NK-92 (cell line): ENCODE results near the gene SPEM3.

ENCODE experiments used
- DNase-seq: peaks from one replicate; lab custom pipeline; 2025; ENCODE audit not compliant: unreplicated experiment; lab: John Stamatoyannopoulos, UW

SPEM3 gene

GRCh38 chr17:7440113-7440833 lies 11.6 kb downstream of the SPEM3 start:
- no peak for DNase-seq

GRCh38 chr17:7440834-7441195 lies 12.2 kb downstream of the SPEM3 start:
- DNase-seq = no peak

GRCh38 chr17:7441266-7441665 lies 12.6 kb downstream of the SPEM3 start:
- no peak for DNase-seq

- no peak for DNase-seq
Observed at GRCh38 chr17:7442142-7442541, 13.5 kb downstream of the SPEM3 start.

GRCh38 chr17:7443499-7444485 lies 15.1 kb downstream of the SPEM3 start:
- no peak for DNase-seq

- DNase-seq = no peak
Observed at GRCh38 chr17:7444682-7445618, 16.3 kb downstream of the SPEM3 start, which contains the start of gene CHRNB1. Gene CHRNB1 (plus strand): TSS chr17:7445061. CDS start chr17:7445128, 67 bp downstream.

- DNase-seq = no peak
Observed at GRCh38 chr17:7445619-7445968, 16.9 kb downstream of the SPEM3 start.

GRCh38 chr17:7448461-7448860 lies 19.8 kb downstream of the SPEM3 start:
- no peak for DNase-seq

GRCh38 chr17:7459961-7460545 lies 31.4 kb downstream of the SPEM3 start:
- no peak for DNase-seq

GRCh38 chr17:7460850-7461660 lies 32.4 kb downstream of the SPEM3 start:
- no peak for DNase-seq

- no peak for DNase-seq
Observed at GRCh38 chr17:7462474-7463371, 34.1 kb downstream of the SPEM3 start.

GRCh38 chr17:7463372-7463846 lies 34.8 kb downstream of the SPEM3 start:
- DNase-seq = no peak

- no peak for DNase-seq
Observed at GRCh38 chr17:7464081-7464480, 35.4 kb downstream of the SPEM3 start.

GRCh38 chr17:7465597-7466275 lies 37.1 kb downstream of the SPEM3 start:
- DNase-seq = no peak

- no peak for DNase-seq
Observed at GRCh38 chr17:7466318-7466638, 37.6 kb downstream of the SPEM3 start.

- DNase-seq = no peak
Observed at GRCh38 chr17:7466639-7467341, 38.1 kb downstream of the SPEM3 start.

- DNase-seq = no peak
Observed at GRCh38 chr17:7467498-7467897, 38.8 kb downstream of the SPEM3 start.

- DNase-seq = no peak
Observed at GRCh38 chr17:7468290-7468689, 39.6 kb downstream of the SPEM3 start.
